Heart left ventricle (tissue), 13 donors: ENCODE data around the gene RTRAF.

Experiments used
- CTCF ChIP-seq, 12 donors: fragments of 200-600 bp; sonication (generic) in 4 of 12; IDR thresholded peaks; one replicate each; pipeline versions ENCODE4 v1.5.0 to v1.8.0; 2018 to 2022; ENCODE audit warnings: antibody characterized with exemption in 12 of 12, mild to moderate bottlenecking in 5 of 12
- POLR2A ChIP-seq, 2 donors: fragments of 450-650 bp; IDR thresholded peaks; one replicate each; pipeline ENCODE4 v1.6.1; 2017; ENCODE audit warnings: antibody characterized with exemption in 2 of 2, mild to moderate bottlenecking in 2 of 2, moderate library complexity in 2 of 2
- donor health status: ischemic (EF 13 %, LVEDD 7.1; RV severe dilation, severe dysfunction).
- donor health status: DM: no; HTN: yes; CAD: no.
- donor health status: DM: no; HTN: no; CAD: no.
- donor health status: ischemic (EF 25% LVEDD 6.9; RV normal size, moderate dysfunction).
- donor health status: ischemic (EF 25% LVEDD 5.7; RV mildly dilated, moderate dysfunction).
- donor health status: ischemic (EF 35%, LVEDD 5.7; RV mildly dilated, moderate dysfunction).
- donor health status: nonischemic (EF 11% LVEDD 7.7; RV severe dilation, severe dysfunction).
- donor health status: DM: yes; HTN: yes; CAD: no.
- donor health status: PGD.
- donor health status: ischemic (EF 29% LVEDD 5.4; RV normal size, mild dysfunction).
- donor health status: nonischemic (EF 23%, LVEDD 6.1; RV moderate dilation, normal function).

- TF ChIP-seq CTCF (IDR thresholded peaks at IDR 0.05) (no peak), POLR2A (IDR thresholded peaks at IDR 0.05) (no peak)
Observed at GRCh38 chr14:52007637-52008036, 18.3 kb downstream of the RTRAF start.
